Epithelial cell of prostate (primary cell): ENCODE measurements around the gene SH3RF1.
"Not testable (repeated sequence)": the region's sequence is repeated elsewhere in the genome, so short reads cannot be mapped to it uniquely, and the experiment has no call there.

ENCODE experiments used
- DNase-seq: peaks from one replicate; pipeline ENCODE4 v3.0.0-alpha.2; 2011; ENCODE audit warnings: low read depth, low spot score
- H3K27ac ChIP-seq: fragments of 450-650 bp; 2 replicates; pipeline ENCODE4 v1.5.1; 2017; ENCODE audit warnings: mild to moderate bottlenecking

SH3RF1 gene

DNA sequence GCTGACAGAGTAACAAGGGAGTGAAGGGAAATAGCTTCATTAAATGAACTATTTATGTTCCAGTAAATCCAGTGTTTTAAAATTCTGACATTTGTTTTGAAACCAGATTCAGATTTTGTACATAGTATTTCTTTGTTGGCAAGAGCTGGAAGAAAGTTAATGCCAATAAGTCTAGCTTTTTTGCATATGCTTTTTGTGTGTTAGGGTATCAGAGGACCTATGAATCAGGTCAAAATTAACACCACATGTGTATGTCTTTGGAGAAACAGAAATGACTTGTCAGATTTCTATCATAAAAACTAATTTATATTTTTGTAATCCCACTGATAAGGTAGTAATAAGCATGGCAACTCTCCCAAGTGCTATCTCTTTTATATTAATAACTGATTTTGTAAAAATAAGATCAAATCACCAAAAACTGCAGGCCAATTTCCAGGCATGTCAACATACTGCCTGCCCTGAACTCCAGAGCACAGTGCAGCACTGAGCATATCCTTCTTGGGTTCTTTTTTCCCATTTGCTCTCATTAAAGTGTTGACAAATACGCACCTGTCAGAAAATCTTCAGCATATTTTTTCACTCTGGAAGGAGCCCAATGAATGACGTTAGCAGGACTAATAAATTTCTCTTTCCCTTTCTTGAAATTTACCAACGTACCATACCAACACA, 65.5 kb downstream of the SH3RF1 start:
- DNase-seq, result no peak
- H3K27ac ChIP-seq, result no peak overlapping the region

DNA sequence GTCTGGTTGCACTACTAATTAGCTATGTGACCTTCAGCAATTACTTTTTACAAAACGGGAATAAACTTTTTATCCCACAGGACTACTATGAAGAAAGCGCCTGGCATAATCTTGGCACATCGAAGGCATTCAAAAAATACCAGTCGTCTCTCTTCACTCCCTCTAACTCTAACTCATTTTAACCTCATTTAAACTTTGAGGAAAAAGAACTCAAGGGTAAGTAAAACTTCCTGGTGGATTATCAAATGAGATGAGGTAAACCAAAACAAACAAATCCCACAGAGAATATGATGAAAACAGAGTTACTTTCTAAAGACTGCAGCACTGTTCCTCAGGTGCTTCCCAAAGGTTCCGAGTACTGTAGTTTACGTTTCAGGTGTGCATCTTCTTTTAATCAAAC, 66.9 kb downstream of the SH3RF1 start:
- no peak overlapping the region for H3K27ac ChIP-seq
- DNase-seq, result no peak

DNA sequence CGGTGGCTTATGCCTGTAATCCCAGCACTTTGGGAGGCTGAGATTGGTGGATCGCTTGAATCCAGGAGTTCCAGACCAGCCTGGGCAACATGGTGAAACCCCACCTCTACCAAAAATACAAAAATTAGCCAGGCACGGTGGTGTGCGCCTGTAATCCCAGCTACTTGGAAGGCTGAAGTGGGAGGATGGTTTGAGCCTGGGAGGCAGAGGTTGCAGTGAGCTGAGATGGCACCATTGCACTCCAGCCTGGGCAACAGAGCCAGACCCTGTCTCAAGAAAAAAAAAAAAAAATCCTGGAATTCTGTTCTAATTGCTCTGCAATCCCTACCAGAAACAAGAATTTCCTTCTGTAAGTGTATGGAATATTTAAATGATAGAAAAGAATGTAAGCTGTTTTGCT, 67.5 kb downstream of the SH3RF1 start:
- not testable (repeated sequence) for H3K27ac ChIP-seq, DNase-seq

DNA sequence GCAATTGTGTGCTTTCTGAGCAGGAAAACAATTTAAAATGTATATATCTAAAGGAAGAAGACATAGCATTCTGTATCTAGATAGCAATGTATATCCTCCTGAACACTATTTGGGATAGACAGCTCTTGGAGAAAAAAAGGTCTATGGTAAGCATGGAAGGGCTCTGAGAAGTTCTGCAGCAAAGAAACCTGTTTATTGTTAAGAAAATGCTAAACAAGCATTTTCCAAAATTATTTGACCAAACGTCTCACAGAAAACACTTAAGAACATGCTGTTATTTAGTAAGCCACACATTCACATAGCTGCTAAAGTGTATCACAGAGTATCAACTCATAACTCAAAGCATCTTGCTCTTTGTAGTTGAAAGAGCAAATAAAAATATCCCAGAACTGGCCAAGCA, 67.9 kb downstream of the SH3RF1 start:
- DNase-seq, result no peak
- H3K27ac ChIP-seq, result no peak overlapping the region

DNA sequence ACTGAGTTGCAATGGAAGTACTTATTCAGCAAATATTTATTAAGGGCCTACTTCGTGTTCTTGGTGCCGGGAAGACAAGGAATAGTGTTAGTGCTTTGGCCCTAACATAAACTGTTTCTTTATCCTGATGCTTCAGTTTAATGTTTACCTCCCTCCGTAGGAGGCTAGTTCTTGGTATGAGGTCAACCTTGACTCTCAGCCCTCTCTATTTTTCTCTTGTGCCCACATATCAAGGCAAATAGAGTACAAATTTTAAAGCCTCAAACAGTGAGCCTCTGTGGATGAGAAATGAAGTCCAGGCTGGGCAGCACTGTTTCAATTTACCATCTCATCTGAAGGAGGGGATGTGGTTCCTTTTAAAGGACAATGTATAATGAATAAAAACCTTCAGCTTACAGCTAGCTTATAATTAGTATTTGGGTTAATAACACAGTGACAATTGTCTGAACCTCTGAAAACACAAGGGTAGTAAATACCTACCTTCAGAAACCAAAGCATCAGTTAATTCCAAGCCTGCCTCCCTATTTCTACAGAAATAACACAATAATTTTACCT, 68.5 kb downstream of the SH3RF1 start:
- DNase-seq, result no peak
- no peak overlapping the region for H3K27ac ChIP-seq

DNA sequence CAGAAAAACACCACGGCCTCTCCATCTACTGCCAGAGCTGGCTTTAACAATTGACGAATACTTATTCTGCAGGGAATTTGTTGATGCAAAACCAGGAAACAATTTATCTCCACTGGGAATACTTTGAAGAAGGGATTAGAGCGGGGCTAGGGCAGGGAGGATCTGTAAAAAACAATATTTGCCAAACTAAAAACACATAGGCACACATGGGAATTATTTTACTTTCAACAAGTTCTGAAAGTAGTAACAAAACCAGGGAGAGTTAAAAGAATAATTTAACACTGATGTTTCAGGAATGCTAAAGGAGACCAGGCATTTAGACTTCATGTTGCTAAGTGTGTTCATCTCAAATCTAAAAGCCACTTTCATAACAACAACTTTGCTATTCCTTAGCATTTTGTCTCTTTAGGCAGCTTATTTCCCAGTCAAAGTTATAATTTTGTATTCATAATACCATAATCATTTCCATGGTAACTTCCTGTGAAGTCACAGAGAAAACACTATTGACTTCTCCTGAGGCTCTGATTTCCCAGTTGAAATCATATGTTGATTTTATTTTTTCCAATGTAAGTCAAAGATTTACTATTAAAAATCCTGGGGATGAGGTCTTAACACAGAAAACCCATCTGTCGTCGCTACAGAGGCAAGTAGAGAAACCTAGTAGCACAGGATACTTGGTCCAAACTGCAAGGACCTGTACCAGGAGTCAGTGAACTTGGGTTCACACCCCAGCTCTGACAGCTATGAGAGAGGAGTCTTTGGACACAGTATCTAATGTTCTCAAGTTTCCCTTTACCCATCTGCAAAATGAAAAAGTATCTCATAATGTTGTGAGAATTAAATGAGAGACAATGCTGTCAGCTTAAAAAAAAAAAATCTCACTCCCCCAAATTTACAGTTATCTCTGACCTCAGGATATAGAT, 69.3 kb downstream of the SH3RF1 start:
- peak overlapping the region; percentile 27 for H3K27ac ChIP-seq

DNA sequence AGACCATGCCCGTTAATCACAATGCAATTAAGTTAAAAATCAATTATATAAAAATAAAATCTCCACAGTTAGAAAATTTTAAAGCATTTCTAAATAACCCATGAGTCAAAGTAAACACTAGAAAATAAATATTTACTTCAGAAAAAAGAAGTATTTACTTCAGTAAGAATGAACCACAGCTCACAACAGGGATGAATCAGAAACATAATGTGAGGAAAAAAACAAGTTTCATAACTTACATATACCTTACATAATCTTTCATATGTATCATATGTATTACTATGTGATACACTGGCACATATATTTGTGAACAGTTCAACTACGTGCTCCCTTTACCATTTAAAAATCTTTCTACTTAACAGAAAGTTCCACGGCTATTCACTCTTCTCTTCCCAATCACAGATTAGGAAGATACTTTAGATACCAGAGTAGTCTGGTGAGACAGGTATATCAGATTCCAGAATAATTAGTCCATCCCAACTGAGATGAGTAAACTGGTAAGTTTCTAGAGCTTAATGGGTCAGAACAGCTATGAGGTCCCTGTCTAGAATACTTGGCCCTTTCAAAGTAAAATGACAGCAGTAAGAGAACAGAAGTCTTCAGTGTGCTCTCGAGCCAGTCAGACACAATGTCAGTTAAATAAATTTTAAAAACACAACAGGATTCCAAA, 70.3 kb downstream of the SH3RF1 start:
- no peak for DNase-seq
- peak overlapping the region; percentile 27 for H3K27ac ChIP-seq

More for the DNA sequence above, 69.3 kb downstream of the SH3RF1 start:
- DNase-seq, result no peak

DNA sequence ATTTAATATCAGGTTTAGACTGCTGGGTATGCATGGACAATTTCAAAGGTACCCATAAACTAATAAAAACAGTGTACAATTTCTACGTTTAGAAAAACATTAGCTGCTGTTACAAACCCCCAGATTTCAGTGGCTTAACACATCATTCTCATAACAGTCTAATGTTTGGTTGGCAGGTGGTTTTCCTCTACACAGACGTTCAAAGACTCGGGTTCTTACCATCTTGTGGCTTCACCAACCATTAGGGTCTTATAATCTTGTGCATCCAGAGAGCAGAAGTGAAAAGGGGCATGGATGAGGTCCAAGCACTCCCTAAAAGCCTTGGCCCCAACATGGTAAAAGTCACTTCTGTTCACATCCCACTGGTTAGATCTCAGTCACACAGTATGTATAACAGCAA, 71.6 kb downstream of the SH3RF1 start:
- DNase-seq, result no peak
- no peak overlapping the region for H3K27ac ChIP-seq

DNA sequence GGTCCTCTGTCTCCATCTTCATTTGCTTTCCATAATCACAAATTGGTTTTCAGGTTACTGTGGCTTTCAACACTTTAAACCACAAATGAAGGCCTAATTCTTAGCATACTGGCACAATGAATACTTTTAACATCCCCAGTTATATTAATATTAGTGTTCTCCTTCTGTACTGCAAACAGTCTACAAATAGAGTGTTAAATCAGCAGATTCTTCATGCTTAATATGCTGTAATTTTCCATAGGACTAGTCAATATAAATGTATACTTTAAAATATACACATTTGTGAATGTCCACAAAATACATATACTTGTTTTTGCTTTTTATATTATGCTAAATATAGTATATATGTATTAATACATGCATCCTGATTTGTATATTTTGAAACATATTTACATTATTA, 72.6 kb downstream of the SH3RF1 start:
- no peak for DNase-seq
- no peak overlapping the region for H3K27ac ChIP-seq

DNA sequence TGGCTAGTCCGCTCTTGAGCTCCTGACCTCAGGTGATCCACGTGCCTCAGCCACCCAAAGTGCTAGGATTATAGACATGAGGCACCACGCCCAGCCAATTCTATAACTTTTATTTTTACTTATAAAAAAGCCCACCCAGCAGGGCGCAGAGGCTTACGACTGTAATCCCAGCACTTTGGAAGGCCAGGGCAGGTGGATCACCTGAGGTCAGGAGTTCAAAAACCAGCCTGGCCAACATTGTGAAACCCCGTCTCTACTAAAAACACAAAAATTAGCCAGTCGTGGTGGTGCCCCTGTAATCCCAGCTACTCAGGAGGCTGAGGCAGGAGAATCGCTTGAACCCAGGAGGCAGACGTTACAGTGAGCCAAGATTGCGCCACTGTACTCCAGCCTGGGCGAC, 73.5 kb downstream of the SH3RF1 start:
- not testable (repeated sequence) for DNase-seq, H3K27ac ChIP-seq

DNA sequence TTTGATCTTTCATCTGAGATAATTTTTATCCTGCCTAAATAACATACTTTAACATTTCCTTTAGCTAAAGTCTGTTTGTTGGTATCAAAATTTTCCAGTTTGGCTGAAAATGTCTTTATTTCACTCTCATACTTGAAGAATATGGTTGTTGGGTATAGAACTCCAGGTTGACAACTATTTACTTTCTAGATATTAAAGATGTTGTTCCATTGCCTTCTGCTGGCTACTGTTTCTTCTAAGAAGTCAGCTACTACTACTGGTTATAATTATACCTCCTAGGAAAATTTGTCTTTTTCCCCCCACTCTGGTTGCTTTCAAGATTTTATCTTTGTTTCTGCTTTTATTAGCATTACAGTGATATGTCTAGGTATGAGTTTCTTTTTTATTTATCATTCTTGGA, 75.7 kb downstream of the SH3RF1 start:
- DNase-seq, result no peak
- no peak overlapping the region for H3K27ac ChIP-seq

DNA sequence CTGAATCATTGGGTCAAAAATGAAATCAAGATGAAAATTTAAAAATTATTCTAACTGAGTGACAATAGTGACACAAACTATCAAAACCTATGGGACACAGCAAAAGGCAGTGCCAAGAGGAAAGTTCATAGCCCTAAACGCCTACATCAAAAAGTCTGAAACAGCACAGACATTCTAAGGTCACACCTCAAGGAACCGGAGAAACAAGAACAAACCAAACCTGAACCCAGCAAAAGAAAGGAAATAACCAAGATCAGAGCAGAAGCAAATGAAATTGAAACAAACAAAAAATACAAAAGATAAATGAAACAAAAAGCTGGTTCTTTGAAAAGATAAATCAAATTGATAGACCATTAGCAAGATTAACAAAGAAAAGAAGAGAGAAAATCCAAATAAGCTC, 80.8 kb downstream of the SH3RF1 start:
- DNase-seq, H3K27ac ChIP-seq: not testable (repeated sequence)

DNA sequence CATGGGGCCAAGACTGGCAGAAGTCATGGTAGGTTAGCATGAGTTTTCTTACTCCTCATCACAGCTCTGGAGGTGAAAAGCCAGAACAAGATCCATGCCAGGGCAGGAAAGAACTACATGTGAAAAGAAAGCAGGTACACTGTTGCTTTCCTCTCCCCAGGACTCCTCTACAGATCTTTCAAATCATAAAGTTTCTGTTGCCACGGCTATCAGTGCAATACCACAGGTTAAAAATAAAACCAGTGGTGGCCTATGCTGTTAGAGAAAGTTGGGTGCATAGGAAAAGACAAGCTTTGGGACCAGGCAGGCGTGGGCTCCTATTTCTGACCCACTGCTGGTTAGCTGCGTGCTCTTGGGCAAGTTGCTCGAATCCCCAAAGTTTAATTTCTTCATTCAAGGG, 81.4 kb downstream of the SH3RF1 start:
- no peak for DNase-seq
- H3K27ac ChIP-seq, result no peak overlapping the region

DNA sequence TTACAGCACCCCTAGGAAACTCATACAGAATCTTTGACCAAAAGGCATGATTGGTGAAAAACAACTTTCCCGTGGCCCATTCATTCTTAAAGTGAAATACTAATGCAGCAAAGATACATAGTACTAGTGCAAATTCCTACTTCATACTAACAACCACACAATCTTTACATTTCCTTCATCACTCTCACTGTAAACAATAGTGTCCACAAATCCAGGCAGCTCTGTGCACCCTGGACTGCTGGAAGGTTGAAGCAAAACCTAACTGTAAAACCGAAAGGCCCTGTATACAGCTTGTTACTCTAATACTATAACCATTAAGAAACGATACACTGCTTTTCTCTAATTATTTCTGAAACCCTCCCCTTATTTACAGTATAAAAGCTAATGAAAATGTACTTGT, 82.6 kb downstream of the SH3RF1 start:
- DNase-seq, result no peak
- H3K27ac ChIP-seq, result no peak overlapping the region

DNA sequence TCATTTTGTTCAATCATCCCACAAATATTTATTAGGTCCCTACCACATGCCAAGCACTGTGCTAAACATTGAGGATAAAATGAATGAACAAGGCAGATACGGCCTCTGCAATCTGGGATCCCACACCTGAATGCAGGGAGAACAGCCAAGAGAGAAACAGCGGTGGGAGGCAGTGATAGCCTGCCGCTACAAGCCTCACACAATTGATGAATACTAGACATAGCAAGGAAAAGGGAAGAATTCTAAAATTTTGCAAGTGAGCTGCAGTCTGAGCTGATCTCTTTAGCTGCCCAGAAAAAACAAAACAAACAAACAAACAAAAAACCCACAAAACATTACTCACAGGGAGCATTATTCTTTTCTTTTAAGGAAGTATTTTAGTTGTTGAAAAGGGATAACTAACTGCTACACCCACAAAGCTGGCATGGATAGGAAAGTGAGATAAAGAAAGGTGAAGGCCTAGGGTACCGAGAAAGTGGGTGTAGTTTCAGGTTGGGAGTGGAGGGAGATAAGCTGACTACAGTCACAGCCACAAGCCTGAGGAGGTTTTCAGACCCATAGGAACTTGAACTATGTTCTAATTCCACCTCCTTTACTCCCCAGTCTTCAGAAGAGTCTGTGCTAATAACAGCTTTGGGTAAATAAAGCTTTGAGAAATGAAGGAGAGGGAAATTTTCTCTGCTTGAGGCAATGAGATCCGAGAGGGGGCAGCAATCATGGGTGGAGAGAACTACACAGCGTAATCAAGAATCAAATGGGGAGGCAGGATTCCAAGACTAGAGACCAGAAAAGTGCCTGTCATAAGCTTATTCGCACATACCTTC, 85.4 kb downstream of the SH3RF1 start:
- DNase-seq, result no peak
- H3K27ac ChIP-seq, result peak overlapping the region; percentile 53

DNA sequence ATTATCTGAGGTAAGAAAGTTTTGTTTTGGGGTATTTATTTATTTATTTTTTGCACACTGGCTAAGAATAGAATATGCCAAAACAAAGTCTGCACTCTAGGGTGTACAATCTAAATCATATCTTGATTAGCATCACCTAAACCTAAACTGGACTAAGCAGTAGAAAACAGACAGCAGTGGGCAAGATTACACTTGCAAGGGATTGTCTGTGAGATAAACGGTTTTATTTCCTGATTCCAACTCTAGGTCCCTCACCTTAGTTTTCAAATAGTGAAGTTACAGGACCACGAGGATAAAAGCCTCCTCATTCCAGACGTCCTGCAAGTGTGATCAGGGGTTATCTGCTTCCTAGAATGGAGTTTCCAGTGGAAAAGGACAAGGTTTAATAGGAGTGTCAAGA, 86.1 kb downstream of the SH3RF1 start:
- DNase-seq, result no peak
- peak overlapping the region; percentile 53 for H3K27ac ChIP-seq

DNA sequence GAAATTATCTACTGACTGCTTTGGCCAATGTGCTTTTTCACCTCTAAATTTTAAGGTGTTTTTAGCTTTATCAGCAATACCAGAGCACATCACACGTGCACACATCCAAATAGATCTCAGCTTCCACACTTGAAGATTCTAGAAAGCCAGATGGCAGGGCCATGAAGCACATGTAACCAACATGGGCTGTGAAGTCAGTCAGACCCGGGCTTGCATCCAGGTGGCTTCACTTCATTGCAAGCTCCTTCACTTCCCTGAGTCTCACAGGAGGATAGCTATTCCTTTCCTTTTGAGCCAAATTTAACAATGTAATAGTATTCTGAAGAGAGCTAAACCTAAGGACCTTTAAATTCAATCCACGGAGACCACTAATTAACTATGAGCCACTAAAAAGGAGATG, 86.5 kb downstream of the SH3RF1 start:
- peak overlapping the region; percentile 53 for H3K27ac ChIP-seq
- no peak for DNase-seq

DNA sequence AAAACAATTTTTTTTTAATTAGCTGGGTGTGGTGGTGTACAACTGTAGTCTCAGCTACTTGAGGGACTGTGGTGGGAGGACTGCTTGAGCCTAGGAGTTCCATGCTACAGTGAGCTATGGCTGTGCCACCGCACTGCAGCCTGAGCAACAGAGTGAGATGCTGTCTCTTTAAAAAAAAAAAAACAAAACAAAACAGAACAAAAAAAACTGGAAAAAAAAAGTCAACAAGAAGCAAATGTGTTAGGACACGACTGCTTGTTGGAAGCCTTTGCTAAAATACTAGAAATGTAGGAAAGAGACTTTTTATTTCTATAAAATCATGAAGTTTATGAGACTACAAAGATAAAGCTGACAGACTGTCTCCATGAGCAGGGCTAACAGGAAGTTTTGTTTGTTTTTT, 87.2 kb downstream of the SH3RF1 start:
- no peak for DNase-seq
- peak overlapping the region; percentile 53 for H3K27ac ChIP-seq

DNA sequence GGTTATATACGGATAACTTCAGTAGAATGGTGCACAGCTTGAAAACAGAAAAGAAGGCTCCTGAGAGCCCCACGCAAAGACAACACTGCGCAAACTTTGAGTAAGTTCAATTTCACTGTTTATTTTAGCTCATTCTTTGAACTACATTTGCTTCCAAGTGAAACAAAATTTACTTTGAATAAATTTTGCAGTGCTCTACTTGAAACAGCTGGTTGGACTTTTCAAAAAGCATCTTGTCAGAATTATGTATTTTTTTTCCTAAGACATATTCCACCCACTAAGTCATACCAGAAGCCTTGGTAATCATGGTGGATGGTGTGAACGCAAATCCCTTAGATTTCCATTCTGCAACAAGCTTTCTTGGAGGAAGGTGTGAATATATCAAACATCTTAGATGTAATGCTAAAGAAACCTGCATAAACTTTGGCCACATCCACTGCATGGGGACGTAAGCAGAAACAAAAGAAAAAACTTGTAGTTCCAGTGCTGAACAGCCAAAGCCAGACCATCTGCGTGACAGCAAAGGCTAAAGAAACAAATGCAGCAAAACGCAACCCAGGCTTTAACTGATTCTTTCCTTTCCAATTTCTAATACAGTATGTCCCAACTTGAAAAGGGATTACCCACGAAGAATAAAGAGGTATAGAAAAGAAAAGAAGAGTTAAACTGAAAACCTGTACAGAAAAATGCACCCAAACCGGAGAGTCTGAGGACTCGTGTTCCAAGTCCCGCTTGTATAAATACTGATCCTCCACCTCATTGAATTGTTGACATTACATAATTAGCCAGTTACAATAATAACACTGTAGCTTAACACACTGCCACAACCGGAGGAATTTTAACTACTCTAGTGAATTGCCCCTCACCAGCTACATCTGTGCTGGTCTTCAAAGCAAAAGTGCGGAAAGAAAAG, 90.9 kb downstream of the SH3RF1 start:
- DNase-seq, result no peak
- H3K27ac ChIP-seq, result no peak overlapping the region
